GM12878 (cell line): ENCODE data around the gene XCR1. TPM values are rescaled to one million over a fixed set of nuclear protein-coding genes. Genes with fewer than 3 reads are reported as not detected.

Experiments used
- ATAC-seq: fragments of 200-7000 bp; cut with Tn5 transposase; 3 replicates; pipeline ENCODE4 v1.9.1; 2020; ENCODE audit warnings: mild to moderate bottlenecking, moderate library complexity
- BruUV-seq: library from RNA; stranded (reverse); fragments of 400-500 nt; replicated peaks from 2 replicates; lab custom pipeline; 2021; lab: Mats Ljungman, UMichigan
- CTCF ChIA-PET: fragments of 300-600 bp; sonication (Branson Sonifier 250); formaldehyde crosslinking; extraction: SDS; loops from one replicate; lab custom pipeline; 2021; ENCODE audit warnings: inconsistent platforms; lab: Yijun Ruan, JAX
- POLR2A ChIA-PET: fragments of 350-600 bp; formaldehyde crosslinking; extraction: SDS; loops from one replicate; lab custom pipeline; 2021; ENCODE audit warnings: inconsistent platforms; lab: Charles Lee
- RAD21 ChIA-PET: fragments of 300-600 bp; sonication (Branson Sonifier 250); formaldehyde crosslinking; loops from one replicate; lab custom pipeline; 2023; ENCODE audit warnings: antibody characterized with exemption; ENCODE audit not compliant: unreplicated experiment; lab: Charles Lee
- SMC1A ChIA-PET: fragments of 300-600 bp; sonication (Branson Sonifier 250); formaldehyde crosslinking; loops from one replicate; lab custom pipeline; 2023; ENCODE audit not compliant: unreplicated experiment, uncharacterized antibody; lab: Charles Lee
- DNase-seq: peaks from one replicate; pipeline ENCODE4 v3.0.0-alpha.2; 2011; ENCODE audit warnings: low read depth, low spot score
- FAIRE-seq: peaks from 3 replicates; lab custom pipeline; 2011; peaks lifted over from hg19 to GRCh38; lab: Jason Lieb, UNC
- H2AFZ ChIP-seq: 2 replicates; pipeline ENCODE4 v1.6.0; 2011; ENCODE audit warnings: low read depth, low read length, control low read depth; ENCODE audit not compliant: control insufficient read depth
- H3K27ac ChIP-seq: 2 replicates; pipeline ENCODE4 v1.5.1; 2011; ENCODE audit warnings: control low read depth; ENCODE audit not compliant: control insufficient read depth, insufficient read depth
- H3K27me3 ChIP-seq, 2 experiments: replicated peaks in 1 of 2; 2 replicates each; pipeline versions ENCODE4 v1.6.0 to v1.6.1; 2011; ENCODE audit warnings: low read length in 1 of 2; ENCODE audit not compliant: control insufficient read depth in 2 of 2, insufficient read depth in 2 of 2
- H3K36me3 ChIP-seq, 2 experiments: 2 replicates each; pipeline ENCODE4 v1.5.1; 2011; ENCODE audit warnings: low read length in 1 of 2; ENCODE audit not compliant: control insufficient read depth in 2 of 2, insufficient read depth in 2 of 2
- H3K4me1 ChIP-seq: 2 replicates; pipeline ENCODE4 v1.6.1; 2011; ENCODE audit warnings: mild to moderate bottlenecking, low read length, moderate library complexity, mixed read lengths; ENCODE audit not compliant: control insufficient read depth, insufficient read depth
- H3K4me2 ChIP-seq: 2 replicates; pipeline ENCODE4 v1.6.0; 2011; ENCODE audit warnings: control low read depth; ENCODE audit not compliant: control insufficient read depth, insufficient read depth
- H3K4me3 ChIP-seq: fragments of 200-600 bp; sonication (generic); 2 replicates; pipeline ENCODE4 v1.5.1; 2016
- H3K79me2 ChIP-seq: 2 replicates; pipeline ENCODE4 v1.6.0; 2011; ENCODE audit warnings: low read length; ENCODE audit not compliant: control insufficient read depth, insufficient read depth
- H3K9ac ChIP-seq: 2 replicates; pipeline ENCODE4 v1.8.0; 2011; ENCODE audit warnings: low read length, control low read depth, mixed read lengths; ENCODE audit not compliant: control insufficient read depth, insufficient read depth
- H3K9me3 ChIP-seq: replicated peaks from 3 replicates; pipeline ENCODE4 v1.5.1; 2011; ENCODE audit warnings: mild to moderate bottlenecking, low read length; ENCODE audit not compliant: control insufficient read depth, insufficient read depth
- H4K20me1 ChIP-seq: 2 replicates; pipeline ENCODE4 v1.6.0; 2011; ENCODE audit not compliant: control insufficient read depth, insufficient read depth
- EP300 ChIP-seq, 2 experiments: fragments of 150-350 bp in 1 of 2; IDR thresholded peaks; 2 replicates each; pipeline ENCODE4 v1.6.1; 2011 to 2012; ENCODE audit warnings: low read depth in 2 of 2, low read length in 2 of 2, borderline replicate concordance in 1 of 2, improper control_type of control experiment in 1 of 2, inconsistent platforms in 1 of 2; ENCODE audit not compliant: control insufficient read depth in 1 of 2
- FOS ChIP-seq: IDR thresholded peaks from 3 replicates; pipeline ENCODE4 v1.6.1; 2011; ENCODE audit warnings: borderline replicate concordance; ENCODE audit not compliant: insufficient read length; ENCODE audit errors: extremely low read depth
- JUNB ChIP-seq: IDR thresholded peaks from 2 replicates; pipeline ENCODE4 v1.6.1; 2016; ENCODE audit warnings: antibody characterized with exemption, mild to moderate bottlenecking
- LARP7 ChIP-seq: fragments of 450-650 bp; IDR thresholded peaks from 2 replicates; pipeline ENCODE4 v1.6.1; 2017; ENCODE audit warnings: mild to moderate bottlenecking
- NRF1 ChIP-seq: conservative IDR thresholded peaks from 2 replicates; pipeline ENCODE4 v1.6.1; 2011; ENCODE audit warnings: mild to moderate bottlenecking, low read depth, low read length, improper control_type of control experiment
- POLR2AphosphoS2 ChIP-seq: IDR thresholded peaks from 2 replicates; pipeline ENCODE4 v1.6.1; 2011; ENCODE audit warnings: low read depth, mild to moderate bottlenecking, low read length, improper control_type of control experiment, moderate library complexity
- SREBF1 ChIP-seq: IDR thresholded peaks from 2 replicates; pipeline ENCODE4 v1.6.1; 2012; ENCODE audit warnings: mild to moderate bottlenecking, low read length
- SUPT20H ChIP-seq: IDR thresholded peaks from 2 replicates; pipeline ENCODE4 v1.6.1; 2011; ENCODE audit warnings: low read depth, mild to moderate bottlenecking, low read length, moderate library complexity, borderline replicate concordance; ENCODE audit not compliant: control insufficient read depth
- TARDBP ChIP-seq: IDR thresholded peaks from 2 replicates; pipeline ENCODE4 v1.6.1; 2016; ENCODE audit warnings: borderline replicate concordance
- ZNF24 ChIP-seq: fragments of 450-650 bp; IDR thresholded peaks from 2 replicates; pipeline ENCODE4 v1.6.1; 2017; ENCODE audit warnings: antibody characterized with exemption, mild to moderate bottlenecking
- ZNF622 ChIP-seq: fragments of 450-650 bp; IDR thresholded peaks from 2 replicates; pipeline ENCODE4 v1.6.1; 2017; ENCODE audit warnings: mild to moderate bottlenecking, inconsistent platforms
- WGBS: methylation state at CpG from one replicate; pipeline ENCODE4 v1.1.6; 2016; ENCODE audit warnings: low lambda C conversion rate; ENCODE audit not compliant: insufficient replicate concordance, insufficient coverage; ENCODE audit errors: missing lambda C conversion rate; 5-methylcytosine and 5-hydroxymethylcytosine counted together
- in situ Hi-C: fragments of 300-500 bp; cut with MboI; formaldehyde crosslinking; loops from 9 replicates; pipeline ENCODE4 v1.14.3; 2018; ENCODE audit warnings: mixed read lengths
- intact Hi-C: fragments of 100-400 bp; cut with micrococcal nuclease; formaldehyde crosslinking; loops from one replicate; pipeline ENCODE4 v1.14.2; 2022; ENCODE audit not compliant: unreplicated experiment
- polyA plus RNA-seq, 11 experiments: library from polyadenylated mRNA; depleted of rRNA in 4 of 11; unstranded in 6 of 11; stranded (reverse) in 5 of 11; fragments of >200 nt; fragmentation: Nextera tagmentation in 4 of 11; fragmentation: Illumina TruSeq in 1 of 11; extraction: Ambion mirVana in 4 of 11; extraction: Trizol in 1 of 11; gene quantifications; 1 replicate in 1 of 11; 2 replicates in 10 of 11; pipeline versions ENCODE4 v1.2.1 to v1.2.3, GENCODE V29; 2011 to 2016; ENCODE audit warnings: inconsistent platforms in 2 of 11, missing spikeins in 2 of 11, low read depth in 1 of 11
- total RNA-seq, 4 experiments: library from RNA; depleted of rRNA in 3 of 4; stranded (reverse); fragments of >200 nt in 3 of 4; fragmentation: Illumina TruSeq in 1 of 4; extraction: Trizol in 1 of 4; gene quantifications; 2 replicates each; pipeline versions ENCODE4 v1.2.1 to v1.2.3, GENCODE V29; 2013 to 2021
- TF ChIP-seq, protein P1 (sequence below): IDR thresholded peaks from 2 replicates; pipeline ENCODE4 v1.6.1; 2011; ENCODE audit warnings: low read depth, mild to moderate bottlenecking, low read length, moderate library complexity, borderline replicate concordance; ENCODE audit errors: extremely low read depth
- TF ChIP-seq, protein P2 (sequence below): IDR thresholded peaks from 2 replicates; pipeline ENCODE4 v1.6.1; 2012; ENCODE audit warnings: low read depth, low read length, improper control_type of control experiment

The XCR1 gene
- total and polyA plus RNA-seq, 10 of the 15 experiments (the other 5 are each of a cell fraction or from before 2014, with no cell fraction given): 0.02 to 0.29 (median 0.13) TPM; not detected in 2

DNA sequence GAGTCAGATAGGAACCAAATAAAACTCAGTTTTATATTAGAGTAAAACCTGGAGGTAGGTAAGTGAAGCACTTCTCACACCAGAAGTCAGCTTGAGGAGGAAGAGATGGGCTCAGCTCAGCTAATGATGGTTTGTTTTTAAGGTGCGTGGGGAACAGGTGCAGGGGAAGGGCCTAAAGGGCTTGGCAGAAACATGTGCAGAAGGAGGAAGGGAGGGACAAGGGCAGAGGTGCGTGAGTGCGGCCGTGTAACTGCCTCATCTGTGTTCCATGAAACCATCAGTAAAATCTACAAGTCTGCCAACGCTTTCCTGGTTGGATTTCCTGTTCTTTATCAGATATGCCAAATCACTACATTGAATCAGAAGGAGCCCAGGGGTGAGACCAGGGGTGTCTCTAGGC, 51.6 kb downstream of the XCR1 start:
- intact Hi-C loops: no loop called here
- Histone ChIP-seq H3K9me3 (no peaks in the 10 kb centered on the region), H3K79me2 (no peaks in the 10 kb centered on the region), H3K9ac (no peak overlapping the region), H3K27me3 (no peaks in the 10 kb centered on the region), H3K4me3 (no peak overlapping the region), H4K20me1 (no peaks in the 10 kb centered on the region), H3K4me1 (peaks cover 27% of the 10 kb centered on the region), H3K27ac (no peak overlapping the region), H2AFZ (no peak overlapping the region), H3K4me2 (no peak overlapping the region), H3K36me3 (peaks cover 5 to 12% of the 10 kb centered on the region in 2 experiments)
- ChIA-PET RAD21 (interaction anchor here (3.0 kb wide), 1 partner anchor 101 kb away, joined by 10 read pairs; no protein-coding TSS in a partner anchor), CTCF (interaction anchor here (1.5 to 2.0 kb wide), 2 partner anchors 37 to 39 kb away, joined by 3 to 6 read pairs; no protein-coding TSS in a partner anchor), POLR2A (interaction anchor here (2.0 kb wide), 1 partner anchor 13 kb away, joined by 5 read pairs; no protein-coding TSS in a partner anchor), SMC1A (interaction anchor here (2.1 kb wide), 1 partner anchor 22 kb away, joined by 5 read pairs; no protein-coding TSS in a partner anchor)
- WGBS: 100% methylated on average over 5 of the region's 5 CpGs
- no peak for DNase-seq
- no peak for FAIRE-seq
- no TSS peak for BruUV-seq
- TF ChIP-seq ZNF622 (no peak), SREBF1 (no peak), LARP7 (no peak), NRF1 (no peak)
- TF ChIP-seq, protein P1, sequence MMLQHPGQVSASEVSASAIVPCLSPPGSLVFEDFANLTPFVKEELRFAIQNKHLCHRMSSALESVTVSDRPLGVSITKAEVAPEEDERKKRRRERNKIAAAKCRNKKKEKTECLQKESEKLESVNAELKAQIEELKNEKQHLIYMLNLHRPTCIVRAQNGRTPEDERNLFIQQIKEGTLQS: no peak
- in situ Hi-C loops: no loop called here
- ATAC-seq: no peak

DNA sequence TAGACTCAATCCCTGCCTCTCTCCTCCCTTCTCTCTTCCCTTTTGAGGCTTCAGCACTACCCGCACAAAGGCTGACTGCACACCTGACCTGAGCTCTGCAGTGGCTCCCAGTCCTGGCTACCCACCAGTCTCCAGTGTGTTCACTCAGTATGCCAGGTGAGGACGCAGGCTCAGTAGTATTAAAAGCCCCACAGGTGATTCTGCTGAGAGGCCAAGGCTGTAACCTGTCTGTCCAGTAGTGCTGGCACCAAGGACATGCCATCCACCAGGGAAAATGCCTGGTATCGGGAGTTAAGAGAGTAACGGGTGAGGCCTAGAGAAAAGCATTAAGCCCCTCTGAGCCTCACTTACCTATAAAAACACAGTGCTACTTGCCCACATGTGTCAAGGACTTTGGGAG, 52.6 kb downstream of the XCR1 start:
- no peaks in the 10 kb centered on the region for H3K9me3 ChIP-seq
- DNase-seq (no peak), ATAC-seq (no peak), FAIRE-seq (no peak)
- no peak overlapping the region for H2AFZ ChIP-seq
- H3K4me1 ChIP-seq: peaks cover 25% of the 10 kb centered on the region
- 86% methylated on average over 4 of the region's 4 CpGs for WGBS
- H3K79me2 ChIP-seq: no peaks in the 10 kb centered on the region
- CTCF ChIA-PET: interaction anchor here (1.0 to 2.0 kb wide), 3 partner anchors 36 to 403 kb away, joined by 3 to 6 read pairs (median 3); no protein-coding TSS in a partner anchor
- in situ Hi-C loops (no loop called here), intact Hi-C loops (no loop called here)
- H3K4me2 ChIP-seq: no peak overlapping the region
- H3K9ac ChIP-seq: no peak overlapping the region
- BruUV-seq: no TSS peak
- SMC1A ChIA-PET: interaction anchor here (0.7 to 3.8 kb wide), 4 partner anchors 10 to 36 kb away, joined by 3 to 17 read pairs (median 4); no protein-coding TSS in a partner anchor
- RAD21 ChIA-PET: interaction anchor here (3.1 kb wide), 1 partner anchor 13 kb away, joined by 13 read pairs; no protein-coding TSS in a partner anchor
- no peak overlapping the region for H3K27ac ChIP-seq
- H4K20me1 ChIP-seq: no peaks in the 10 kb centered on the region
- no peaks in the 10 kb centered on the region for H3K27me3 ChIP-seq
- no peak overlapping the region for H3K4me3 ChIP-seq
- H3K36me3 ChIP-seq: peaks cover 5 to 16% of the 10 kb centered on the region in 2 experiments
- POLR2A ChIA-PET: interaction anchor here (1.5 to 1.6 kb wide), 2 partner anchors 10 to 20 kb away, joined by 4 to 5 read pairs; no protein-coding TSS in a partner anchor
- TF ChIP-seq POLR2AphosphoS2 (no peak), FOS (no peak), ZNF24 (no peak), SUPT20H (no peak), TARDBP (no peak), EP300 (IDR thresholded peaks at IDR 0.05; ENCODE audit: borderline replicate concordance in 1 of 2, control insufficient read depth in 1 of 2, low read depth in 2 of 2, low read length in 2 of 2) (no peak), JUNB (no peak)
- TF ChIP-seq, protein P2, sequence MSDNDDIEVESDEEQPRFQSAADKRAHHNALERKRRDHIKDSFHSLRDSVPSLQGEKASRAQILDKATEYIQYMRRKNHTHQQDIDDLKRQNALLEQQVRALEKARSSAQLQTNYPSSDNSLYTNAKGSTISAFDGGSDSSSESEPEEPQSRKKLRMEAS: no peak
